ENCODE results near the gene RUNX1.

- TF ChIP-seq POLR2A (IDR thresholded peaks at IDR 0.05) (no peak), EP300 (IDR thresholded peaks at IDR 0.05) (no peak)
- TF ChIP-seq, protein P1, sequence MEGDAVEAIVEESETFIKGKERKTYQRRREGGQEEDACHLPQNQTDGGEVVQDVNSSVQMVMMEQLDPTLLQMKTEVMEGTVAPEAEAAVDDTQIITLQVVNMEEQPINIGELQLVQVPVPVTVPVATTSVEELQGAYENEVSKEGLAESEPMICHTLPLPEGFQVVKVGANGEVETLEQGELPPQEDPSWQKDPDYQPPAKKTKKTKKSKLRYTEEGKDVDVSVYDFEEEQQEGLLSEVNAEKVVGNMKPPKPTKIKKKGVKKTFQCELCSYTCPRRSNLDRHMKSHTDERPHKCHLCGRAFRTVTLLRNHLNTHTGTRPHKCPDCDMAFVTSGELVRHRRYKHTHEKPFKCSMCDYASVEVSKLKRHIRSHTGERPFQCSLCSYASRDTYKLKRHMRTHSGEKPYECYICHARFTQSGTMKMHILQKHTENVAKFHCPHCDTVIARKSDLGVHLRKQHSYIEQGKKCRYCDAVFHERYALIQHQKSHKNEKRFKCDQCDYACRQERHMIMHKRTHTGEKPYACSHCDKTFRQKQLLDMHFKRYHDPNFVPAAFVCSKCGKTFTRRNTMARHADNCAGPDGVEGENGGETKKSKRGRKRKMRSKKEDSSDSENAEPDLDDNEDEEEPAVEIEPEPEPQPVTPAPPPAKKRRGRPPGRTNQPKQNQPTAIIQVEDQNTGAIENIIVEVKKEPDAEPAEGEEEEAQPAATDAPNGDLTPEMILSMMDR (IDR thresholded peaks at IDR 0.05): no peak
Measured at GRCh38 chr21:34979383-34979782, 69.7 kb downstream of the RUNX1 start.
